Measurements from ENCODE around the gene KLHL21.

The KLHL21 gene

GRCh38 chr1:6634371-6635052, 31.8 kb upstream of the KLHL21 start:
- H3K4me3 ChIP-seq (ENCODE audit: low read length) = no peak overlapping the region
- no peaks in the 10 kb centered on the region for H3K4me1 ChIP-seq (ENCODE audit: control insufficient read depth, insufficient read depth, low read length)
- peaks cover 4% of the 10 kb centered on the region for H3K36me3 ChIP-seq (ENCODE audit: control insufficient read depth, insufficient read depth, low read length)
- H3K9ac ChIP-seq (ENCODE audit: low read length) = no peak overlapping the region
- no peaks in the 10 kb centered on the region for H3K27me3 ChIP-seq (ENCODE audit: control insufficient read depth, insufficient read depth, low read length)
- H3K9me3 ChIP-seq (ENCODE audit: control insufficient read depth, low read length) = no peaks in the 10 kb centered on the region

GRCh38 chr1:6632588-6633514, 30.2 kb upstream of the KLHL21 start:
- no peak overlapping the region for H3K9ac ChIP-seq (ENCODE audit: low read length)
- H3K9me3 ChIP-seq (ENCODE audit: control insufficient read depth, low read length) = no peaks in the 10 kb centered on the region
- H3K4me1 ChIP-seq (ENCODE audit: control insufficient read depth, insufficient read depth, low read length) = no peaks in the 10 kb centered on the region
- peaks cover 11% of the 10 kb centered on the region for H3K36me3 ChIP-seq (ENCODE audit: control insufficient read depth, insufficient read depth, low read length)
- H3K27me3 ChIP-seq (ENCODE audit: control insufficient read depth, insufficient read depth, low read length) = no peaks in the 10 kb centered on the region
- no peak overlapping the region for H3K4me3 ChIP-seq (ENCODE audit: low read length)

- H3K4me1 ChIP-seq (ENCODE audit: control insufficient read depth, insufficient read depth, low read length) = peaks cover 5% of the 10 kb centered on the region
- H3K9ac ChIP-seq (ENCODE audit: low read length) = no peak overlapping the region
- H3K9me3 ChIP-seq (ENCODE audit: control insufficient read depth, low read length) = no peaks in the 10 kb centered on the region
- peaks cover 9% of the 10 kb centered on the region for H3K36me3 ChIP-seq (ENCODE audit: control insufficient read depth, insufficient read depth, low read length)
- no peak overlapping the region for H3K4me3 ChIP-seq (ENCODE audit: low read length)
- no peaks in the 10 kb centered on the region for H3K27me3 ChIP-seq (ENCODE audit: control insufficient read depth, insufficient read depth, low read length)
Observed at GRCh38 chr1:6631058-6631457, 28.4 kb upstream of the KLHL21 start.

- Histone ChIP-seq H3K4me3 (ENCODE audit: low read length) (no peak overlapping the region), H3K9me3 (ENCODE audit: control insufficient read depth, low read length) (no peaks in the 10 kb centered on the region), H3K36me3 (ENCODE audit: control insufficient read depth, insufficient read depth, low read length) (peaks cover 9% of the 10 kb centered on the region), H3K27me3 (ENCODE audit: control insufficient read depth, insufficient read depth, low read length) (no peaks in the 10 kb centered on the region), H3K9ac (ENCODE audit: low read length) (no peak overlapping the region), H3K4me1 (ENCODE audit: control insufficient read depth, insufficient read depth, low read length) (peaks cover 7% of the 10 kb centered on the region)
Observed at GRCh38 chr1:6630027-6630426, 27.4 kb upstream of the KLHL21 start.

GRCh38 chr1:6628971-6629479, 26.4 kb upstream of the KLHL21 start:
- H3K4me3 ChIP-seq (ENCODE audit: low read length) = no peak overlapping the region
- peaks cover 14% of the 10 kb centered on the region for H3K4me1 ChIP-seq (ENCODE audit: control insufficient read depth, insufficient read depth, low read length)
- H3K9me3 ChIP-seq (ENCODE audit: control insufficient read depth, low read length) = no peaks in the 10 kb centered on the region
- peaks cover 9% of the 10 kb centered on the region for H3K36me3 ChIP-seq (ENCODE audit: control insufficient read depth, insufficient read depth, low read length)
- no peaks in the 10 kb centered on the region for H3K27me3 ChIP-seq (ENCODE audit: control insufficient read depth, insufficient read depth, low read length)
- no peak overlapping the region for H3K9ac ChIP-seq (ENCODE audit: low read length)

GRCh38 chr1:6627841-6628545, 25.3 kb upstream of the KLHL21 start:
- H3K4me1 ChIP-seq (ENCODE audit: control insufficient read depth, insufficient read depth, low read length) = peaks cover 14% of the 10 kb centered on the region
- no peaks in the 10 kb centered on the region for H3K9me3 ChIP-seq (ENCODE audit: control insufficient read depth, low read length)
- H3K27me3 ChIP-seq (ENCODE audit: control insufficient read depth, insufficient read depth, low read length) = no peaks in the 10 kb centered on the region
- no peak overlapping the region for H3K9ac ChIP-seq (ENCODE audit: low read length)
- no peak overlapping the region for H3K4me3 ChIP-seq (ENCODE audit: low read length)
- peaks cover 9% of the 10 kb centered on the region for H3K36me3 ChIP-seq (ENCODE audit: control insufficient read depth, insufficient read depth, low read length)

- no peaks in the 10 kb centered on the region for H3K27me3 ChIP-seq (ENCODE audit: control insufficient read depth, insufficient read depth, low read length)
- no peak overlapping the region for H3K9ac ChIP-seq (ENCODE audit: low read length)
- peaks cover 14% of the 10 kb centered on the region for H3K4me1 ChIP-seq (ENCODE audit: control insufficient read depth, insufficient read depth, low read length)
- H3K9me3 ChIP-seq (ENCODE audit: control insufficient read depth, low read length) = no peaks in the 10 kb centered on the region
- H3K4me3 ChIP-seq (ENCODE audit: low read length) = no peak overlapping the region
- peaks cover 9% of the 10 kb centered on the region for H3K36me3 ChIP-seq (ENCODE audit: control insufficient read depth, insufficient read depth, low read length)
Observed at GRCh38 chr1:6627031-6627430, 24.4 kb upstream of the KLHL21 start.

GRCh38 chr1:6625584-6626149, 23.0 kb upstream of the KLHL21 start:
- peak overlapping the region; percentile 15 for H3K4me3 ChIP-seq (ENCODE audit: low read length)
- H3K4me1 ChIP-seq (ENCODE audit: control insufficient read depth, insufficient read depth, low read length) = peaks cover 14% of the 10 kb centered on the region
- peaks cover 9% of the 10 kb centered on the region for H3K36me3 ChIP-seq (ENCODE audit: control insufficient read depth, insufficient read depth, low read length)
- no peaks in the 10 kb centered on the region for H3K9me3 ChIP-seq (ENCODE audit: control insufficient read depth, low read length)
- H3K9ac ChIP-seq (ENCODE audit: low read length) = peak overlapping the region; percentile 62
- H3K27me3 ChIP-seq (ENCODE audit: control insufficient read depth, insufficient read depth, low read length) = no peaks in the 10 kb centered on the region

- H3K9me3 ChIP-seq (ENCODE audit: control insufficient read depth, low read length) = no peaks in the 10 kb centered on the region
- H3K9ac ChIP-seq (ENCODE audit: low read length) = peak within 1 kb of the TSS; percentile 62
- peak within 1 kb of the TSS; percentile 60 for H3K4me3 ChIP-seq (ENCODE audit: low read length)
- no peaks in the 10 kb centered on the region for H3K27me3 ChIP-seq (ENCODE audit: control insufficient read depth, insufficient read depth, low read length)
- peaks cover 9% of the 10 kb centered on the region for H3K36me3 ChIP-seq (ENCODE audit: control insufficient read depth, insufficient read depth, low read length)
- peaks cover 14% of the 10 kb centered on the region for H3K4me1 ChIP-seq (ENCODE audit: control insufficient read depth, insufficient read depth, low read length)
Observed at GRCh38 chr1:6624710-6625583, 22.3 kb upstream of the KLHL21 start, which contains the start of gene THAP3. Gene THAP3, plus strand, starts transcription at chr1:6624868. Its CDS starts 351 bp downstream, at chr1:6625219.

- H3K27me3 ChIP-seq (ENCODE audit: control insufficient read depth, insufficient read depth, low read length) = no peaks in the 10 kb centered on the region
- peaks cover 8% of the 10 kb centered on the region for H3K36me3 ChIP-seq (ENCODE audit: control insufficient read depth, insufficient read depth, low read length)
- H3K4me3 ChIP-seq (ENCODE audit: low read length) = no peak overlapping the region
- peaks cover 14% of the 10 kb centered on the region for H3K4me1 ChIP-seq (ENCODE audit: control insufficient read depth, insufficient read depth, low read length)
- no peaks in the 10 kb centered on the region for H3K9me3 ChIP-seq (ENCODE audit: control insufficient read depth, low read length)
- H3K9ac ChIP-seq (ENCODE audit: low read length) = no peak overlapping the region
Observed at GRCh38 chr1:6623269-6623965, 20.7 kb upstream of the KLHL21 start.
